ENCODE results near the gene CFAP43. TPM values are rescaled to one million over a fixed set of nuclear protein-coding genes. Genes with fewer than 3 reads are reported as not detected.

CFAP43 gene
- total and polyA plus RNA-seq, 10 of the 15 experiments (the other 5 are each of a cell fraction or from before 2014, with no cell fraction given), result 0.06 to 0.14 (median 0.10) TPM; not detected in 5

DNA sequence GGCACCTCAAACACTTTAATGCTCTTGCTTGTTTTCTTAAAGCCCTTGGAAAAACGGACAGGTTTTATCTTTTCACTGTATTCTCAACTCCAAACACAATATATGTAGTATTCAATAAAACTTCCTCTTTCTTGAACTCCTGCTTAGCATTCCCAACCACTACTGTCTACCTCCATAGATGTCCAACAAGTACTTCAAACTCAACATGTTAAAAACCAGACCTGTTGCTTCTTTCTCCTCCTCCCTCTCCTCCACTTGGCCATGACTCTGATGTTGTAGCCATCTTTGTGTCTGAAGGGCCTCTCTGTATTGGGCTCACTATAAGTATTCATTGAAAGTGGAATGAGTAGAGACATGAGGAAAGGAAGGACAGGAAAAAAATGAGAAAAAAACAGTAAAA is 130.3 kb downstream of the CFAP43 start:
- no peak overlapping the region for H2AFZ ChIP-seq (ENCODE audit: control insufficient read depth, low read depth, low read length)
- intact Hi-C loops (cut with micrococcal nuclease; ENCODE audit: unreplicated experiment), result no loop called here
- TF ChIP-seq RFX5 (IDR thresholded peaks at IDR 0.05; ENCODE audit: low read depth, low read length) (no peak), NR2C1 (IDR thresholded peaks at IDR 0.05) (no peak), ESRRA (IDR thresholded peaks at IDR 0.05; ENCODE audit: low read length) (no peak), SREBF1 (IDR thresholded peaks at IDR 0.05; ENCODE audit: low read length) (no peak), PAX5 (IDR thresholded peaks at IDR 0.05; ENCODE audit: borderline replicate concordance, low read depth, low read length) (no peak), SUZ12 (IDR thresholded peaks at IDR 0.05; ENCODE audit: unreplicated experiment) (no peak), RBBP5 (conservative IDR thresholded peaks at IDR 0.05) (no peak), ASH2L (IDR thresholded peaks at IDR 0.05; ENCODE audit: borderline replicate concordance, low read depth) (no peak), ZNF24 (IDR thresholded peaks at IDR 0.05) (no peak), ETV6 (conservative IDR thresholded peaks at IDR 0.05 in 1 of 2, IDR thresholded peaks at IDR 0.05 in 1 of 2; ENCODE audit: borderline replicate concordance in 1 of 2, low read depth in 1 of 2) (no peak)
- TF ChIP-seq, protein P1, sequence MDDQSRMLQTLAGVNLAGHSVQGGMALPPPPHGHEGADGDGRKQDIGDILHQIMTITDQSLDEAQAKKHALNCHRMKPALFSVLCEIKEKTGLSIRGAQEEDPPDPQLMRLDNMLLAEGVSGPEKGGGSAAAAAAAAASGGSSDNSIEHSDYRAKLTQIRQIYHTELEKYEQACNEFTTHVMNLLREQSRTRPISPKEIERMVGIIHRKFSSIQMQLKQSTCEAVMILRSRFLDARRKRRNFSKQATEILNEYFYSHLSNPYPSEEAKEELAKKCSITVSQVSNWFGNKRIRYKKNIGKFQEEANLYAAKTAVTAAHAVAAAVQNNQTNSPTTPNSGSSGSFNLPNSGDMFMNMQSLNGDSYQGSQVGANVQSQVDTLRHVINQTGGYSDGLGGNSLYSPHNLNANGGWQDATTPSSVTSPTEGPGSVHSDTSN (IDR thresholded peaks at IDR 0.05; ENCODE audit: insufficient replicate concordance, low read depth, low read length), result no peak
- ChIA-PET RAD21 (ENCODE audit: unreplicated experiment) (no interaction called here), SMC1A (ENCODE audit: uncharacterized antibody, unreplicated experiment) (interaction anchor here (1.2 kb wide), 1 partner anchor 111 kb away, joined by 3 read pairs; no protein-coding TSS in a partner anchor), CTCF (interaction anchor here (1.6 to 2.3 kb wide), 2 partner anchors 17 to 19 kb away, joined by 4 to 6 read pairs; no protein-coding TSS in a partner anchor), POLR2A (no interaction called here)
- H3K36me3 ChIP-seq (ENCODE audit: control insufficient read depth in 2 of 2, insufficient read depth in 2 of 2, low read length in 1 of 2), result no peaks in the 10 kb centered on the region
- H3K79me2 ChIP-seq (ENCODE audit: control insufficient read depth, insufficient read depth, low read length), result no peaks in the 10 kb centered on the region
- in situ Hi-C loops (cut with MboI), result no loop called here
- H3K27ac ChIP-seq (ENCODE audit: control insufficient read depth, insufficient read depth), result no peak overlapping the region
- no peaks in the 10 kb centered on the region; the same call in 1 of the 3 replicates for H3K9me3 ChIP-seq (replicated peaks; ENCODE audit: control insufficient read depth, insufficient read depth, low read length)
- no peaks in the 10 kb centered on the region for H4K20me1 ChIP-seq (ENCODE audit: control insufficient read depth, insufficient read depth)
- no peak overlapping the region for H3K4me2 ChIP-seq (ENCODE audit: control insufficient read depth, insufficient read depth)
- no TSS peak for BruUV-seq (replicated peaks)
- no peak overlapping the region for H3K9ac ChIP-seq (ENCODE audit: control insufficient read depth, insufficient read depth, low read length)
- no peak for FAIRE-seq
- H3K27me3 ChIP-seq (replicated peaks in 1 of 2; ENCODE audit: control insufficient read depth in 2 of 2, insufficient read depth in 2 of 2, low read length in 1 of 2), result no peaks in the 10 kb centered on the region
- H3K4me3 ChIP-seq, result no peak overlapping the region
- ATAC-seq, result no peak
- no peaks in the 10 kb centered on the region for H3K4me1 ChIP-seq (ENCODE audit: control insufficient read depth, insufficient read depth, low read length)
- no peak for DNase-seq (ENCODE audit: low read depth, low spot score)
- 4% methylated on average over 1 of the region's 1 CpG for WGBS (ENCODE audit: insufficient coverage, insufficient replicate concordance, low lambda C conversion rate, missing lambda C conversion rate)

All from GM12878 (cell line).